H9 (cell line): ENCODE data around the gene SEZ6. TPM values are rescaled to one million over a fixed set of nuclear protein-coding genes. Genes with fewer than 3 reads are reported as not detected.

Experiments
- DNase-seq: peaks from one replicate; pipeline ENCODE4 v3.0.0-alpha.2; 2017
- H2AFZ ChIP-seq: one replicate; pipeline ENCODE4 v1.6.1; 2013; ENCODE audit warnings: mild to moderate bottlenecking, low read length, control low read depth, moderate library complexity
- H2AK5ac ChIP-seq: 2 replicates; pipeline ENCODE4 v1.6.1; 2013; ENCODE audit warnings: low read length, control low read depth, mixed read lengths; ENCODE audit not compliant: insufficient read length
- H2BK120ac ChIP-seq: one replicate; pipeline ENCODE4 v1.6.1; 2013; ENCODE audit warnings: low read depth, mild to moderate bottlenecking, low read length, control low read depth, inconsistent platforms; ENCODE audit not compliant: poor library complexity, severe bottlenecking
- H2BK12ac ChIP-seq: 2 replicates; pipeline ENCODE4 v1.6.1; 2013; ENCODE audit warnings: low read length, control low read depth, mixed read lengths, low read depth; ENCODE audit not compliant: insufficient read length
- H2BK15ac ChIP-seq: 2 replicates; pipeline ENCODE4 v1.6.1; 2013; ENCODE audit warnings: low read depth, low read length, control low read depth
- H2BK20ac ChIP-seq: one replicate; pipeline ENCODE4 v1.6.1; 2013; ENCODE audit warnings: low read depth, mild to moderate bottlenecking, low read length, control low read depth, inconsistent platforms; ENCODE audit not compliant: poor library complexity, severe bottlenecking
- H2BK5ac ChIP-seq: 2 replicates; pipeline ENCODE4 v1.6.1; 2013; ENCODE audit warnings: low read length, control low read depth, mixed read lengths; ENCODE audit not compliant: insufficient read length
- H3K14ac ChIP-seq: 2 replicates; pipeline ENCODE4 v1.6.1; 2013; ENCODE audit warnings: low read length, control low read depth; ENCODE audit not compliant: insufficient read depth
- H3K18ac ChIP-seq: 2 replicates; pipeline ENCODE4 v1.6.1; 2013; ENCODE audit warnings: low read depth, mild to moderate bottlenecking, mixed read lengths, low read length, control low read depth; ENCODE audit not compliant: insufficient read length
- H3K23ac ChIP-seq: 2 replicates; pipeline ENCODE4 v1.6.1; 2013; ENCODE audit warnings: low read length, control low read depth, mixed read lengths, low read depth; ENCODE audit not compliant: insufficient read length
- H3K23me2 ChIP-seq: 2 replicates; pipeline ENCODE4 v1.6.1; 2013; ENCODE audit warnings: low read depth, mild to moderate bottlenecking, mixed read lengths, low read length, control low read depth; ENCODE audit not compliant: insufficient read length, poor library complexity, severe bottlenecking
- H3K27ac ChIP-seq: 2 replicates; pipeline ENCODE4 v1.5.1; 2013; ENCODE audit warnings: low read length, control low read depth, mixed read lengths, low read depth; ENCODE audit not compliant: insufficient read length
- H3K27me3 ChIP-seq: 2 replicates; pipeline ENCODE4 v1.6.1; 2013; ENCODE audit warnings: low read length, control low read depth, inconsistent platforms; ENCODE audit not compliant: insufficient read depth
- H3K4ac ChIP-seq: 2 replicates; pipeline ENCODE4 v1.6.1; 2013; ENCODE audit warnings: low read depth, mild to moderate bottlenecking, control low read depth, inconsistent platforms, low read length, moderate library complexity
- H3K4me1 ChIP-seq: 2 replicates; pipeline ENCODE4 v1.6.1; 2013; ENCODE audit warnings: low read length, control low read depth, inconsistent platforms; ENCODE audit not compliant: insufficient read depth
- H3K4me2 ChIP-seq: 2 replicates; pipeline ENCODE4 v1.6.1; 2013; ENCODE audit warnings: low read length, control low read depth, mixed read lengths; ENCODE audit not compliant: insufficient read length, insufficient read depth
- H3K56ac ChIP-seq: 2 replicates; pipeline ENCODE4 v1.6.1; 2013; ENCODE audit warnings: low read depth, mild to moderate bottlenecking, mixed read lengths, low read length, control low read depth; ENCODE audit not compliant: insufficient read length
- H3K79me1 ChIP-seq: 2 replicates; pipeline ENCODE4 v1.6.1; 2013; ENCODE audit warnings: low read depth, mild to moderate bottlenecking, moderate library complexity, low read length, control low read depth, inconsistent platforms; ENCODE audit not compliant: insufficient read depth, poor library complexity, severe bottlenecking
- H3K79me2 ChIP-seq: 2 replicates; pipeline ENCODE4 v1.6.1; 2013; ENCODE audit warnings: low read length, control low read depth, inconsistent platforms; ENCODE audit not compliant: insufficient read depth
- H3K9ac ChIP-seq: 2 replicates; pipeline ENCODE4 v1.6.1; 2013; ENCODE audit warnings: low read length, control low read depth, mixed read lengths; ENCODE audit not compliant: insufficient read length; ENCODE audit errors: extremely low read depth
- H3K9me3 ChIP-seq: one replicate; pipeline ENCODE4 v1.6.1; 2013; ENCODE audit warnings: low read depth, low read length, inconsistent platforms; ENCODE audit not compliant: control insufficient read depth
- H3T11ph ChIP-seq: one replicate; pipeline ENCODE4 v1.6.1; 2013; ENCODE audit warnings: mild to moderate bottlenecking, low read length, control low read depth, inconsistent platforms
- H4K20me1 ChIP-seq: one replicate; pipeline ENCODE4 v1.6.1; 2013; ENCODE audit not compliant: control insufficient read depth, insufficient read length, insufficient read depth
- H4K5ac ChIP-seq: 2 replicates; pipeline ENCODE4 v1.6.1; 2013; ENCODE audit warnings: low read depth, mild to moderate bottlenecking, mixed read lengths, low read length, control low read depth; ENCODE audit not compliant: insufficient read length
- H4K8ac ChIP-seq: replicated peaks from 2 replicates; pipeline ENCODE4 v1.6.1; 2013; ENCODE audit warnings: low read length, control low read depth, mixed read lengths, low read depth; ENCODE audit not compliant: insufficient read length
- H4K91ac ChIP-seq: 2 replicates; pipeline ENCODE4 v1.6.1; 2013; ENCODE audit warnings: low read depth, mild to moderate bottlenecking, moderate library complexity, mixed read lengths, low read length, control low read depth; ENCODE audit not compliant: insufficient read length
- H3K27ac Mint-ChIP-seq, 3 experiments: 2 replicates in 2 of 3; 3 replicates in 1 of 3; pipeline ENCODE4 v1.8.0; 2020 to 2021; ENCODE audit warnings: mixed read lengths in 3 of 3, mild to moderate bottlenecking in 1 of 3, moderate library complexity in 1 of 3
- H3K27me3 Mint-ChIP-seq: 2 replicates; pipeline ENCODE4 v1.8.0; 2021; ENCODE audit warnings: low read depth, mild to moderate bottlenecking, moderate library complexity, mixed read lengths
- H3K36me3 Mint-ChIP-seq, 3 experiments: 2 replicates in 2 of 3; 3 replicates in 1 of 3; pipeline ENCODE4 v1.8.0; 2020 to 2021; ENCODE audit warnings: low read depth in 3 of 3, mixed read lengths in 3 of 3; ENCODE audit not compliant: insufficient read depth in 1 of 3
- H3K4me1 Mint-ChIP-seq, 2 experiments: 2 replicates each; pipeline ENCODE4 v1.8.0; 2020; ENCODE audit warnings: mixed read lengths in 2 of 2
- H3K4me3 Mint-ChIP-seq, 2 experiments: 2 replicates in 1 of 2; 3 replicates in 1 of 2; pipeline ENCODE4 v1.8.0; 2020 to 2021; ENCODE audit warnings: mild to moderate bottlenecking in 2 of 2, mixed read lengths in 2 of 2, moderate library complexity in 1 of 2
- H3K9me3 Mint-ChIP-seq, 2 experiments: 2 replicates in 1 of 2; 3 replicates in 1 of 2; pipeline ENCODE4 v1.8.0; 2020; ENCODE audit warnings: mild to moderate bottlenecking in 2 of 2, mixed read lengths in 2 of 2, moderate library complexity in 1 of 2
- CTCF ChIP-seq: fragments of 200-600 bp; sonication (generic); conservative IDR thresholded peaks from 3 replicates; pipeline ENCODE4 v1.8.0; 2021; ENCODE audit warnings: antibody characterized with exemption, mild to moderate bottlenecking
- WGBS: extraction: QIAGEN DNeasy Blood & Tissue Kit; methylation state at CpG from one replicate; pipeline ENCODE4 v1.1.7; 2013; ENCODE audit warnings: missing lambda C conversion rate, low lambda C conversion rate, mixed read lengths; ENCODE audit not compliant: insufficient read length; ENCODE audit errors: extremely low coverage; 5-methylcytosine and 5-hydroxymethylcytosine counted together
- total RNA-seq: library from RNA; stranded (reverse); gene quantifications from 2 replicates; pipeline ENCODE4 v1.2.1, GENCODE V29; 2021

SEZ6 gene
- total RNA-seq, 1 experiment from 2014 or later = 1.8 TPM

DNA sequence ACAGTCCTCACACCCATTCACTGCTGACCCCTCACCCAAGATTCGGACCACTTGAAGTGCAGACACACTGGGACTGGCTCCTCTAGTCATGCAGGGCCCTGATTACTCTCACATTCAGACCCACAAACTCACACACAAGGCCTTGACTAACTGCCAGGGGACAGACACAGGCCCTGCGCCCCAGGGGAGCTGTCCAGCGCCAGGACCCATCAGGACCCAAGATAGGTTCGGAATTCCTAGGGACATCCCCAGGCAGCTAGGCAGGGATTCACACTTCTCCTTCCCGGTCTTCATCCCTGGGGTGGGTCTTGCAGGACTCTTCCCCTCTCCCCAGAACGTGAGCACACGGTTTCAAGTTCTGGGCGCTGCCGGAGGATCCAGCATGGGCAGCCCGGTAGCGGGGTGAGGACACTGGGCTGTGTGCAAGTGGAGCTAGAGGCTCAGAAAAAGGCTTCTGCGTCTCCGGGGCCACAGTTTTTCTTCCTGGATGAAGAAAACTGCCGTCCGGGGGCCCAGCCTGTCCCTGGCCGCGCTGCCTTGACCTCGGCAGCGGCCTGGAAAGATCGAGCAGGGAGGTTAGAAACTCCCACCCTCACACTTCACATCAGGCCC is 1.6 kb downstream of the SEZ6 start:
- no peak overlapping the region for H2BK20ac ChIP-seq
- H4K8ac ChIP-seq = no peak overlapping the region
- H3K27ac Mint-ChIP-seq = no peak overlapping the region
- no peak overlapping the region for H2AK5ac ChIP-seq
- H3K27ac ChIP-seq = no peak overlapping the region
- no peak for DNase-seq
- H3K27me3 ChIP-seq = peaks cover 10% of the 10 kb centered on the region; the same call in 1 of the 2 replicates
- H3K4me1 ChIP-seq = peaks cover 19% of the 10 kb centered on the region; the same call in 1 of the 2 replicates
- H3K4me2 ChIP-seq = no peak overlapping the region
- H3K9ac ChIP-seq = no peak overlapping the region
- no CpG with 5 or more reads among the region's 20 CpGs for WGBS
- H4K91ac ChIP-seq = no peak overlapping the region
- no peaks in the 10 kb centered on the region; a peak in 1 of 7 replicates for H3K36me3 Mint-ChIP-seq
- no peak overlapping the region for H3K56ac ChIP-seq
- H2BK15ac ChIP-seq = no peak overlapping the region
- H4K5ac ChIP-seq = no peak overlapping the region
- H3K4me1 Mint-ChIP-seq = peaks cover 59 to 64% of the 10 kb centered on the region in 2 experiments
- no peak overlapping the region for H3K23ac ChIP-seq
- no peak overlapping the region for H2BK5ac ChIP-seq
- H3K9me3 Mint-ChIP-seq = no peaks in the 10 kb centered on the region
- H4K20me1 ChIP-seq = no peaks in the 10 kb centered on the region
- H3K79me2 ChIP-seq = no peaks in the 10 kb centered on the region
- H3K9me3 ChIP-seq = no peaks in the 10 kb centered on the region
- H3K18ac ChIP-seq = no peak overlapping the region
- H2BK12ac ChIP-seq = no peak overlapping the region
- H3K79me1 ChIP-seq = no peaks in the 10 kb centered on the region
- TF ChIP-seq CTCF = no peak
- no peak overlapping the region for H3K4me3 Mint-ChIP-seq
- H2AFZ ChIP-seq = no peak overlapping the region
- H3K27me3 Mint-ChIP-seq = peaks cover 48% of the 10 kb centered on the region
- no peak overlapping the region for H3K4ac ChIP-seq
- H3T11ph ChIP-seq = no peak overlapping the region
- H2BK120ac ChIP-seq = no peak overlapping the region
- no peak overlapping the region for H3K14ac ChIP-seq
- H3K23me2 ChIP-seq = peaks cover 9% of the 10 kb centered on the region
